HepG2 (cell line): ENCODE measurements around the gene B4GALT2. TPM values are rescaled to one million over a fixed set of nuclear protein-coding genes. Genes with fewer than 3 reads are reported as not detected.
A peak's percentile ranks its signal among the peaks of the same experiment; 100 is the strongest.

Experiments
- CBFB ChIP-seq: sonication (generic); formaldehyde crosslinking; IDR thresholded peaks from 2 replicates; pipeline ENCODE4 v1.4.0; 2020; ENCODE audit warnings: missing genetic modification reagents
- CHCHD3 ChIP-seq: sonication (generic); formaldehyde crosslinking; IDR thresholded peaks from 2 replicates; pipeline ENCODE4 v1.8.0; 2022; ENCODE audit warnings: mild to moderate bottlenecking, missing genetic modification reagents, moderate library complexity
- DBP ChIP-seq: sonication (generic); formaldehyde crosslinking; IDR thresholded peaks from 2 replicates; pipeline ENCODE4 v1.4.0; 2020; ENCODE audit warnings: missing genetic modification reagents; ENCODE audit errors: not compliant biosample characterization
- FOXA1 ChIP-seq, 2 experiments: fragments of 450-650 bp in 1 of 2; sonication (generic) in 1 of 2; formaldehyde crosslinking in 1 of 2; IDR thresholded peaks; 2 replicates each; pipeline versions ENCODE4 v1.4.0 to v1.6.1; 2016 to 2020; ENCODE audit warnings: missing genetic modification reagents in 1 of 2
- HOXA3 ChIP-seq: sonication (generic); formaldehyde crosslinking; IDR thresholded peaks from 2 replicates; pipeline ENCODE4 v1.5.0; 2020; ENCODE audit warnings: missing genetic modification reagents
- HOXD1 ChIP-seq: sonication (generic); formaldehyde crosslinking; IDR thresholded peaks from 2 replicates; pipeline ENCODE4 v1.5.0; 2020; ENCODE audit warnings: missing genetic modification reagents
- KDM1A ChIP-seq: IDR thresholded peaks from 2 replicates; pipeline ENCODE4 v1.6.1; 2016; ENCODE audit warnings: missing compliant biosample characterization
- KDM6A ChIP-seq: IDR thresholded peaks from 2 replicates; pipeline ENCODE4 v1.6.1; 2016; ENCODE audit warnings: low read depth
- ZC3H4 ChIP-seq: sonication (generic); formaldehyde crosslinking; IDR thresholded peaks from 2 replicates; pipeline ENCODE4 v1.4.0; 2020; ENCODE audit warnings: missing genetic modification reagents, borderline replicate concordance
- ZKSCAN8 ChIP-seq: IDR thresholded peaks from 2 replicates; pipeline ENCODE4 v1.6.1; 2016; ENCODE audit warnings: borderline replicate concordance, missing genetic modification reagents, missing compliant biosample characterization
- ZNF124 ChIP-seq: sonication (generic); formaldehyde crosslinking; IDR thresholded peaks from 2 replicates; pipeline ENCODE4 v1.4.0; 2020; ENCODE audit warnings: missing genetic modification reagents
- ZNF17 ChIP-seq: sonication (generic); formaldehyde crosslinking; IDR thresholded peaks from 2 replicates; pipeline ENCODE4 v1.5.0; 2020; ENCODE audit warnings: mild to moderate bottlenecking, missing genetic modification reagents
- ZNF570 ChIP-seq: sonication (generic); formaldehyde crosslinking; IDR thresholded peaks from 2 replicates; pipeline ENCODE4 v1.4.0; 2020; ENCODE audit warnings: mild to moderate bottlenecking, missing genetic modification reagents, borderline replicate concordance
- ZNF766 ChIP-seq: sonication (generic); formaldehyde crosslinking; IDR thresholded peaks from 2 replicates; pipeline ENCODE4 v1.5.0; 2020; ENCODE audit warnings: missing genetic modification reagents, borderline replicate concordance
- ZNF800 ChIP-seq: sonication (generic); formaldehyde crosslinking; IDR thresholded peaks from 2 replicates; pipeline ENCODE4 v1.4.0; 2020; ENCODE audit warnings: missing genetic modification reagents
- ZZZ3 ChIP-seq: sonication (generic); formaldehyde crosslinking; IDR thresholded peaks from 2 replicates; pipeline ENCODE4 v1.4.0; 2020; ENCODE audit warnings: missing genetic modification reagents, mild to moderate bottlenecking, borderline replicate concordance
- polyA plus RNA-seq, 8 experiments: library from polyadenylated mRNA; depleted of rRNA in 3 of 8; stranded (reverse) in 7 of 8; unstranded in 1 of 8; fragments of >200 nt; fragmentation: Illumina TruSeq in 4 of 8; extraction: Trizol in 4 of 8; gene quantifications; 2 replicates each; pipeline versions ENCODE4 v1.2.1 to v1.2.3, GENCODE V29; 2011 to 2016; ENCODE audit warnings: low read depth in 4 of 8, missing spikeins in 1 of 8, mixed read lengths in 1 of 8; ENCODE audit not compliant: insufficient read depth in 1 of 8
- total RNA-seq, 5 experiments: library from RNA; depleted of rRNA; stranded (reverse); fragments of >200 nt; fragmentation: Illumina TruSeq; extraction: Trizol; gene quantifications; 2 replicates each; pipeline ENCODE4 v1.2.3, GENCODE V29; 2016; ENCODE audit warnings: low read depth in 1 of 5
- TF ChIP-seq, protein P1 (sequence below): sonication (generic); formaldehyde crosslinking; IDR thresholded peaks from 2 replicates; pipeline ENCODE4 v1.5.0; 2020; ENCODE audit warnings: missing genetic modification reagents
- TF ChIP-seq, protein P2 (sequence below): sonication (generic); formaldehyde crosslinking; IDR thresholded peaks from 2 replicates; pipeline ENCODE4 v1.4.0; 2020; ENCODE audit warnings: mild to moderate bottlenecking, missing genetic modification reagents
- TF ChIP-seq, protein P3 (sequence below): sonication (generic); formaldehyde crosslinking; IDR thresholded peaks from 2 replicates; pipeline ENCODE4 v1.4.0; 2020; ENCODE audit warnings: missing genetic modification reagents
- TF ChIP-seq, protein P4 (sequence below): sonication (generic); formaldehyde crosslinking; IDR thresholded peaks from 2 replicates; pipeline ENCODE4 v1.5.1; 2020; ENCODE audit warnings: missing genetic modification reagents, mild to moderate bottlenecking, borderline replicate concordance

The B4GALT2 gene
- total and polyA plus RNA-seq, 2 of the 13 experiments (the other 11 are each of a cell fraction or from before 2014, with no cell fraction given) = 41.9 to 78.0 TPM

- TF ChIP-seq HOXA3 (CRISPR knock-in tag) (peak; percentile 64), ZNF766 (CRISPR knock-in tag) (peak; percentile 76; the same call in 1 of the 2 replicates), CBFB (CRISPR knock-in tag) (no peak), CHCHD3 (CRISPR knock-in tag) (no peak), HOXD1 (CRISPR knock-in tag) (no peak), FOXA1 (IDR thresholded peaks at IDR 0.05) (no peak), FOXA1 (CRISPR knock-in tag; IDR thresholded peaks at IDR 0.05) (no peak), ZNF570 (no peak), ZNF800 (CRISPR knock-in tag) (peak; percentile 98), DBP (CRISPR knock-in tag) (peak; percentile 77), ZNF124 (CRISPR knock-in tag) (no peak), ZKSCAN8 (no peak), KDM6A (no peak), ZC3H4 (CRISPR knock-in tag) (no peak), ZZZ3 (no peak), KDM1A (0 out of 2 replicates have a peak, but pooled peaks have one; percentile 14), ZNF17 (CRISPR knock-in tag) (no peak)
- TF ChIP-seq, protein P1, sequence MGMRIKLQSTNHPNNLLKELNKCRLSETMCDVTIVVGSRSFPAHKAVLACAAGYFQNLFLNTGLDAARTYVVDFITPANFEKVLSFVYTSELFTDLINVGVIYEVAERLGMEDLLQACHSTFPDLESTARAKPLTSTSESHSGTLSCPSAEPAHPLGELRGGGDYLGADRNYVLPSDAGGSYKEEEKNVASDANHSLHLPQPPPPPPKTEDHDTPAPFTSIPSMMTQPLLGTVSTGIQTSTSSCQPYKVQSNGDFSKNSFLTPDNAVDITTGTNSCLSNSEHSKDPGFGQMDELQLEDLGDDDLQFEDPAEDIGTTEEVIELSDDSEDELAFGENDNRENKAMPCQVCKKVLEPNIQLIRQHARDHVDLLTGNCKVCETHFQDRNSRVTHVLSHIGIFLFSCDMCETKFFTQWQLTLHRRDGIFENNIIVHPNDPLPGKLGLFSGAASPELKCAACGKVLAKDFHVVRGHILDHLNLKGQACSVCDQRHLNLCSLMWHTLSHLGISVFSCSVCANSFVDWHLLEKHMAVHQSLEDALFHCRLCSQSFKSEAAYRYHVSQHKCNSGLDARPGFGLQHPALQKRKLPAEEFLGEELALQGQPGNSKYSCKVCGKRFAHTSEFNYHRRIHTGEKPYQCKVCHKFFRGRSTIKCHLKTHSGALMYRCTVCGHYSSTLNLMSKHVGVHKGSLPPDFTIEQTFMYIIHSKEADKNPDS (CRISPR knock-in tag) = no peak
- TF ChIP-seq, protein P2, sequence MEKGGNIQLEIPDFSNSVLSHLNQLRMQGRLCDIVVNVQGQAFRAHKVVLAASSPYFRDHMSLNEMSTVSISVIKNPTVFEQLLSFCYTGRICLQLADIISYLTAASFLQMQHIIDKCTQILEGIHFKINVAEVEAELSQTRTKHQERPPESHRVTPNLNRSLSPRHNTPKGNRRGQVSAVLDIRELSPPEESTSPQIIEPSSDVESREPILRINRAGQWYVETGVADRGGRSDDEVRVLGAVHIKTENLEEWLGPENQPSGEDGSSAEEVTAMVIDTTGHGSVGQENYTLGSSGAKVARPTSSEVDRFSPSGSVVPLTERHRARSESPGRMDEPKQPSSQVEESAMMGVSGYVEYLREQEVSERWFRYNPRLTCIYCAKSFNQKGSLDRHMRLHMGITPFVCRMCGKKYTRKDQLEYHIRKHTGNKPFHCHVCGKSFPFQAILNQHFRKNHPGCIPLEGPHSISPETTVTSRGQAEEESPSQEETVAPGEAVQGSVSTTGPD (CRISPR knock-in tag) = no peak
- TF ChIP-seq, protein P3, sequence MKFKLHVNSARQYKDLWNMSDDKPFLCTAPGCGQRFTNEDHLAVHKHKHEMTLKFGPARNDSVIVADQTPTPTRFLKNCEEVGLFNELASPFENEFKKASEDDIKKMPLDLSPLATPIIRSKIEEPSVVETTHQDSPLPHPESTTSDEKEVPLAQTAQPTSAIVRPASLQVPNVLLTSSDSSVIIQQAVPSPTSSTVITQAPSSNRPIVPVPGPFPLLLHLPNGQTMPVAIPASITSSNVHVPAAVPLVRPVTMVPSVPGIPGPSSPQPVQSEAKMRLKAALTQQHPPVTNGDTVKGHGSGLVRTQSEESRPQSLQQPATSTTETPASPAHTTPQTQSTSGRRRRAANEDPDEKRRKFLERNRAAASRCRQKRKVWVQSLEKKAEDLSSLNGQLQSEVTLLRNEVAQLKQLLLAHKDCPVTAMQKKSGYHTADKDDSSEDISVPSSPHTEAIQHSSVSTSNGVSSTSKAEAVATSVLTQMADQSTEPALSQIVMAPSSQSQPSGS (CRISPR knock-in tag) = no peak
- TF ChIP-seq, protein P4, sequence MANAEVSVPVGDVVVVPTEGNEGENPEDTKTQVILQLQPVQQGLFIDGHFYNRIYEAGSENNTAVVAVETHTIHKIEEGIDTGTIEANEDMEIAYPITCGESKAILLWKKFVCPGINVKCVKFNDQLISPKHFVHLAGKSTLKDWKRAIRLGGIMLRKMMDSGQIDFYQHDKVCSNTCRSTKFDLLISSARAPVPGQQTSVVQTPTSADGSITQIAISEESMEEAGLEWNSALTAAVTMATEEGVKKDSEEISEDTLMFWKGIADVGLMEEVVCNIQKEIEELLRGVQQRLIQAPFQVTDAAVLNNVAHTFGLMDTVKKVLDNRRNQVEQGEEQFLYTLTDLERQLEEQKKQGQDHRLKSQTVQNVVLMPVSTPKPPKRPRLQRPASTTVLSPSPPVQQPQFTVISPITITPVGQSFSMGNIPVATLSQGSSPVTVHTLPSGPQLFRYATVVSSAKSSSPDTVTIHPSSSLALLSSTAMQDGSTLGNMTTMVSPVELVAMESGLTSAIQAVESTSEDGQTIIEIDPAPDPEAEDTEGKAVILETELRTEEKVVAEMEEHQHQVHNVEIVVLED (CRISPR knock-in tag) = no peak
Measured at GRCh38 chr1:43936431-43937151, 42.4 kb upstream of the B4GALT2 start (continued).
